ENCODE results near the gene GID4. TPM values are rescaled to one million over a fixed set of nuclear protein-coding genes. Genes with fewer than 3 reads are reported as not detected.

Gene GID4
- total and polyA plus RNA-seq, 8 donors = 3.2 to 18.1 (median 5.6) TPM

- Histone ChIP-seq H3K4me1 (peaks cover 0 to 13% (median 3%) of the 10 kb centered on the region in 4 donors), H3K4me3 (no peak overlapping the region), H3K27me3 (no peaks in the 10 kb centered on the region), H3K36me3 (peaks cover 0 to 43% (median 38%) of the 10 kb centered on the region in 4 donors), H3K9me3 (no peaks in the 10 kb centered on the region), H3K27ac (no peak overlapping the region)
- no peak for DNase-seq
- 77 to 83% (median 80%) methylated on average over 9 to 11 of the region's 11 CpGs for WGBS, 5 donors
- TF ChIP-seq POLR2A (IDR thresholded peaks at IDR 0.05) (no peak), EP300 (IDR thresholded peaks at IDR 0.05) (no peak), POLR2AphosphoS5 (IDR thresholded peaks at IDR 0.05) (no peak), CTCF (IDR thresholded peaks at IDR 0.05) (no peak)
- intact Hi-C loops (cut with DNase I; ENCODE audit: low total_unique reads) = no loop called here
These were observed 10.9 kb upstream of the GID4 start for GRCh38 chr17:18028114-18028951.

GRCh38 chr17:18028952-18029540 lies 10.2 kb upstream of the GID4 start:
- Histone ChIP-seq H3K27me3 (no peaks in the 10 kb centered on the region), H3K4me1 (peaks cover 0 to 18% (median 4%) of the 10 kb centered on the region in 4 donors), H3K4me3 (no peak overlapping the region), H3K9me3 (no peaks in the 10 kb centered on the region), H3K27ac (no peak overlapping the region), H3K36me3 (peaks cover 0 to 36% (median 31%) of the 10 kb centered on the region in 4 donors)
- WGBS, 5 donors = 85 to 96% (median 90%) methylated on average over 8 of the region's 8 CpGs
- no peak for TF ChIP-seq POLR2A (IDR thresholded peaks at IDR 0.05)
- intact Hi-C loops (cut with DNase I; ENCODE audit: low total_unique reads) = no loop called here
- no peak for DNase-seq

GRCh38 chr17:18031955-18032354 lies 7.3 kb upstream of the GID4 start:
- Histone ChIP-seq H3K36me3 (peaks cover 0 to 13% (median 12%) of the 10 kb centered on the region in 4 donors), H3K4me3 (no peak overlapping the region), H3K9me3 (no peaks in the 10 kb centered on the region), H3K27ac (peak overlapping the region in 1 of 5 donors; percentile 28), H3K27me3 (no peaks in the 10 kb centered on the region), H3K4me1 (peaks cover 0 to 25% (median 17%) of the 10 kb centered on the region in 4 donors)
- DNase-seq = peak in 1 of 2 donors; percentile 37
- intact Hi-C loops (cut with DNase I; ENCODE audit: low total_unique reads) = no loop called here
- 53 to 88% (median 65%) methylated on average over 2 of the region's 2 CpGs for WGBS, 5 donors
- TF ChIP-seq EP300 (IDR thresholded peaks at IDR 0.05) (no peak), POLR2AphosphoS5 (IDR thresholded peaks at IDR 0.05) (no peak), CTCF (IDR thresholded peaks at IDR 0.05) (no peak), POLR2A (IDR thresholded peaks at IDR 0.05) (no peak)

- intact Hi-C loops (cut with DNase I; ENCODE audit: low total_unique reads) = no loop called here
- peaks cover 13 to 42% (median 33%) of the 10 kb centered on the region in 4 donors for H3K4me1 ChIP-seq
- no peaks in the 10 kb centered on the region for H3K36me3 ChIP-seq
- peak; percentile 53 to 94 for DNase-seq
- 19 to 34% (median 24%) methylated on average over 4 to 5 of the region's 5 CpGs for WGBS, 5 donors
- TF ChIP-seq CTCF (IDR thresholded peaks at IDR 0.05) = peak in 5 of 7 experiments; percentile 23 to 80 (median 55)
- TF ChIP-seq POLR2AphosphoS5 (IDR thresholded peaks at IDR 0.05) = peak in 1 of 3 donors; percentile 79
- no peak for TF ChIP-seq POLR2A (IDR thresholded peaks at IDR 0.05)
- H3K27ac ChIP-seq = no peak overlapping the region
- no peaks in the 10 kb centered on the region for H3K27me3 ChIP-seq
- no peaks in the 10 kb centered on the region for H3K9me3 ChIP-seq
- H3K4me3 ChIP-seq = no peak overlapping the region
These were observed 5.6 kb upstream of the GID4 start for GRCh38 chr17:18033442-18034099.
